ENCODE results near the gene TXNDC11.
A peak's percentile ranks its signal among the peaks of the same experiment; 100 is the strongest.
"Not testable (repeated sequence)": the region's sequence is repeated elsewhere in the genome, so short reads cannot be mapped to it uniquely, and the experiment has no call there.

The TXNDC11 gene

GRCh38 chr16:11742536-11743307 lies at the start of gene TXNDC11:
Gene TXNDC11, minus strand, starts transcription at chr16:11742857. Its CDS starts 127 bp downstream, at chr16:11742730.
- peak; percentile 94 for DNase-seq

- DNase-seq, result no peak
Observed at GRCh38 chr16:11791144-11791828, 48.6 kb upstream of the TXNDC11 start.

GRCh38 chr16:11788914-11789313 lies 46.3 kb upstream of the TXNDC11 start:
- no peak for DNase-seq

- DNase-seq, result not testable (repeated sequence)
Observed at GRCh38 chr16:11784980-11785599, 42.4 kb upstream of the TXNDC11 start.

- not testable (repeated sequence) for DNase-seq
Observed at GRCh38 chr16:11784381-11784780, 41.7 kb upstream of the TXNDC11 start.

GRCh38 chr16:11784038-11784369 lies 41.3 kb upstream of the TXNDC11 start:
- DNase-seq, result no peak

GRCh38 chr16:11783319-11784037 lies 40.8 kb upstream of the TXNDC11 start:
- DNase-seq, result no peak

GRCh38 chr16:11781773-11782172 lies 39.1 kb upstream of the TXNDC11 start:
- DNase-seq, result peak; percentile 50

- peak; percentile 3 for DNase-seq
Observed at GRCh38 chr16:11780991-11781680, 38.5 kb upstream of the TXNDC11 start.

GRCh38 chr16:11779074-11779473 lies 36.4 kb upstream of the TXNDC11 start:
- DNase-seq, result no peak

GRCh38 chr16:11774065-11774626 lies 31.5 kb upstream of the TXNDC11 start:
- DNase-seq, result no peak

GRCh38 chr16:11768849-11769248 lies 26.2 kb upstream of the TXNDC11 start:
- DNase-seq, result no peak

GRCh38 chr16:11762431-11762830 lies 19.8 kb upstream of the TXNDC11 start:
- DNase-seq, result no peak

- no peak for DNase-seq
Observed at GRCh38 chr16:11759997-11760396, 17.3 kb upstream of the TXNDC11 start.

- no peak for DNase-seq
Observed at GRCh38 chr16:11759163-11759834, 16.6 kb upstream of the TXNDC11 start.

- no peak for DNase-seq
Observed at GRCh38 chr16:11757671-11758545, 15.3 kb upstream of the TXNDC11 start.

- DNase-seq, result no peak
Observed at GRCh38 chr16:11756248-11756647, 13.6 kb upstream of the TXNDC11 start.

- no peak for DNase-seq
Observed at GRCh38 chr16:11755022-11755760, 12.5 kb upstream of the TXNDC11 start.

- no peak for DNase-seq
Observed at GRCh38 chr16:11752856-11753255, 10.2 kb upstream of the TXNDC11 start.

GRCh38 chr16:11750056-11750455 lies 7.4 kb upstream of the TXNDC11 start:
- DNase-seq, result no peak

Measured in NCI-H526 treated with DMSO at 0.1 percent for 48 hours (cell line).